Activated naive CD8-positive, alpha-beta T cell treated with anti-CD3 and anti-CD28 coated beads for 36 hours (primary cell): ENCODE data around the gene NOL9. TPM values are rescaled to one million over a fixed set of nuclear protein-coding genes. Genes with fewer than 3 reads are reported as not detected.

Experiments used
- DNase-seq: peaks from one replicate; pipeline ENCODE4 v3.0.0; 2021
- H3K27ac Mint-ChIP-seq: one replicate; pipeline ENCODE4 v1.8.0; 2022; ENCODE audit warnings: mild to moderate bottlenecking, moderate library complexity, mixed read lengths
- H3K27me3 Mint-ChIP-seq: one replicate; pipeline ENCODE4 v1.8.0; 2022; ENCODE audit warnings: mild to moderate bottlenecking, mixed read lengths
- H3K36me3 Mint-ChIP-seq: one replicate; pipeline ENCODE4 v1.8.0; 2021; ENCODE audit warnings: mild to moderate bottlenecking, mixed read lengths
- H3K4me1 Mint-ChIP-seq: one replicate; pipeline ENCODE4 v1.8.0; 2021; ENCODE audit warnings: mixed read lengths
- H3K4me3 Mint-ChIP-seq: one replicate; pipeline ENCODE4 v1.8.0; 2022; ENCODE audit warnings: mild to moderate bottlenecking, moderate library complexity, mixed read lengths
- H3K9me3 Mint-ChIP-seq: one replicate; pipeline ENCODE4 v1.8.0; 2022; ENCODE audit warnings: mixed read lengths
- total RNA-seq, 2 experiments: library from RNA; stranded (reverse); gene quantifications; one replicate each; pipeline ENCODE4 v1.2.3, GENCODE V29; 2021

NOL9 gene
- total RNA-seq, 2 experiments from 2014 or later: 54.1 to 55.1 TPM

DNA sequence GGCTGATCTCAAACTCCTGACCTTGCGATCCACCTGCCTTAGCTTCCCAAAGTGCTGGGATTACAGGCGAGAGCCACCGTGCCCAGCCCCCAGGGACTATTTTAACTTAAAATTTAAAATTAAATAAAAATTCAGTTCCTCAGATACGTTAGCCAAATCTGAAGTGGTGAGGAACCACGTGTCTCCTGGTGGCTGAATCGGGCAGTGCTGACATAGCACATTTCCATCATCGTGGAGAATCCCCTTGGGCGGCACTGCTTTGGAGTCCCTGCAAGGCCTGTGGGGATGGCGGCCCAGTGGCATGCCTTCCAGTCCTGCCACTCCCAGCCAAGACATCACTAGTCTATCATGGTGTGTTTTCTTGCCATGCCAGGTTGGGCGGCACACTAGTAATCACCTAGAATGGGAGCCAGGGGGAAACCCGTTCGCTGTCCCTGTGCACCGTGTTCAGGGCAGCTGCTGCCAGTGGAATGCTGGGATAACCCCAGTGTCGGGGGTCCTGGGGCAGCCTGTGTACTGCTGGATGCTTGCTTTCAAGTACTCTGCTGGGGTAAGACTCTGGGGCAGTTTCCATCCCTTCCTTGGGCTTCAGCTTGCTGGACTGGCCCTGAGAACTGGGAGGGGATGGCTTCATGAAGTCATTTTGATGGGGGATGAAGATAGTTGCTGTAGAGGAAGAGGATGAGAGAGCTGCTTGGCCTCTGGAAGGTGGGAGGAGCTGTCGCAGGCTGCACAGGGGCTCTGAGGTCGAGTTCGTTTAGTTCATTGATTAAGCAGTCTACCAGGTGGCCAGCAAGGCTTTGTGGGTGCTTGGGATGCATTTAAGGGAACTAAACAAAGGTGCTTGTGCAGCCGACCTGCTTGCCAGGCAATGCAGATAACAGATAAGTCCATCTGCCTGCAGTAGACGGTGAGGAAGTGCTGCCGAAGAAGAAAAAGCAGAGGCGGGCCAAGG lies 30.1 kb upstream of the NOL9 start:
- Mint-ChIP-seq H3K4me3 (no peak overlapping the region), H3K36me3 (peaks cover 6% of the 10 kb centered on the region), H3K27ac (no peak overlapping the region), H3K27me3 (no peaks in the 10 kb centered on the region), H3K4me1 (peaks cover 33% of the 10 kb centered on the region), H3K9me3 (no peaks in the 10 kb centered on the region)
- no peak for DNase-seq

DNA sequence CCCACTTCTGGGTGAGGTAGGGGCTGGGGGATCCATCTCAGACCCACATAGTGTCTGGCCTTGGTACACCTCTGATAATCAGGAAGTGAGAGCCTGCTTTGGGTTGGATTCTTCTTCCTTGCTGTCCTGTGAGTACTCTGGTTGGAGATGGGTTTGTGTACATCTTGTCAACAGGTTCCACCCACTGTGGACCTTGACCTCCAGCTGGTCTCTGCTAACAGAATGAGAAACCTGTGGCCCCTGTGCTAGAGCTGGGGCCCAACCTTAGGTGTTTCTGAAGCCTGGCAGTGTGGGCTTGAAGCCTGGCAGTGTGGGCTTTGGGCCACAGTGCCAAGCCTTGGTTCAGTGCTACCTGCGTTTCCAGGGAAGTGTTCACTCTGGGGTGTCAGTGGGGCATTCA lies 28.1 kb upstream of the NOL9 start:
- Mint-ChIP-seq H3K4me1 (peaks cover 35% of the 10 kb centered on the region), H3K9me3 (no peaks in the 10 kb centered on the region), H3K27me3 (no peaks in the 10 kb centered on the region), H3K36me3 (peaks cover 4% of the 10 kb centered on the region), H3K27ac (peak overlapping the region; percentile 7), H3K4me3 (peak overlapping the region; percentile 4)
- no peak for DNase-seq

DNA sequence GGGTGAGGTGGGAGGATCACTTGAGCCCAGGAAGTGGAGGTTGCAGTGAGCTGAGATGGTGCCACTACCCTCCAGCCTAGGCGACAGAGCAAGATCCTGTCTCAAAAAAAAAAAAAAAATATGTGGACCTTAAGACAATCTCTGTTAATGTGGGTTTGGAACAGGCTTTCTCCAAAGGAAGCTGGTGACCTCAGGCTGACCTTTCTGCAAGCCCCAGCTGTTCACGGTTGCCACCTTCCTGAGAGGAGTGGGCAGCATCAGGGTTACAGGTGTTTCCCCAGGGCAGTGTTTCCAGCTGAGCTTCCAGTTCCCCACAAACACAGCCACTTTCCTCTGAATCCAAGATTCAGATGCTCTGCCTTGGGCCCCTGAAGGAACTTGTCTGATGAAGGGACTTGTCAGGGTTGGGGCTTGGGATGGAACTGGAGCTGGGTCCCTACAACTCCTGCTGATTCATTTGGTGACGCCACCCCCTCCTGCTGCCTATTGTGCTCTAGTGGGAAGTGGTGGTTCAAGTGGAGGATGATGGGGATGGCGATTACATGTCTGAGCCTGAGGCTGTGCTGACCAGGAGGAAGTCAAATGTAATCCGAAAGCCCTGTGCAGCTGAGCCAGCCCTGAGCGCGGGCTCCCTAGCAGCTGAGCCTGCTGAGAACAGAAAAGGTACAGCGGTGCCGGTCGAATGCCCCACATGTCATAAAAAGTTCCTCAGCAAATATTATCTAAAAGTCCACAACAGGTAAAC lies 27.4 kb upstream of the NOL9 start:
- Mint-ChIP-seq H3K4me3 (peak overlapping the region; percentile 95), H3K36me3 (peaks cover 4% of the 10 kb centered on the region), H3K27me3 (no peaks in the 10 kb centered on the region), H3K4me1 (peaks cover 34% of the 10 kb centered on the region), H3K9me3 (no peaks in the 10 kb centered on the region), H3K27ac (peak overlapping the region; percentile 38)
- no peak for DNase-seq

DNA sequence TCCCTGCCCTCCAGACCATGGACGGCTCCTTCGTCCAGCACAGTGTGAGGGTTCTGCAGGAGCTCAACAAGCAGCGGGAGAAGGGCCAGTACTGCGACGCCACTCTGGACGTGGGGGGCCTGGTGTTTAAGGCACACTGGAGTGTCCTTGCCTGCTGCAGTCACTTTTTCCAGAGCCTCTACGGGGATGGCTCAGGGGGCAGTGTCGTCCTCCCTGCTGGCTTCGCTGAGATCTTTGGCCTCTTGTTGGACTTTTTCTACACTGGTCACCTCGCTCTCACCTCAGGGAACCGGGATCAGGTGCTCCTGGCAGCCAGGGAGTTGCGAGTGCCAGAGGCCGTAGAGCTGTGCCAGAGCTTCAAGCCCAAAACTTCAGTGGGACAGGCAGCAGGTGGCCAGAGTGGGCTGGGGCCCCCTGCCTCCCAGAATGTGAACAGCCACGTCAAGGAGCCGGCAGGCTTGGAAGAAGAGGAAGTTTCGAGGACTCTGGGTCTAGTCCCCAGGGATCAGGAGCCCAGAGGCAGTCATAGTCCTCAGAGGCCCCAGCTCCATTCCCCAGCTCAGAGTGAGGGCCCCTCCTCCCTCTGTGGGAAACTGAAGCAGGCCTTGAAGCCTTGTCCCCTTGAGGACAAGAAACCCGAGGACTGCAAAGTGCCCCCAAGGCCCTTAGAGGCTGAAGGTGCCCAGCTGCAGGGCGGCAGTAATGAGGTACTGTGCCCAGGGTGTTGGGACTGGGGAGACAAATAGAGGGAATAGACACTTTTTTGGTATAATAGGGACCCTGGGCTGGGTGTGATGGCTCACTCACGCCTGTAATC lies 26.5 kb upstream of the NOL9 start:
- H3K9me3 Mint-ChIP-seq: no peaks in the 10 kb centered on the region
- no peak for DNase-seq
- H3K4me3 Mint-ChIP-seq: peak overlapping the region; percentile 95
- no peaks in the 10 kb centered on the region for H3K27me3 Mint-ChIP-seq
- peak overlapping the region; percentile 89 for H3K27ac Mint-ChIP-seq
- peaks cover 31% of the 10 kb centered on the region for H3K4me1 Mint-ChIP-seq
- H3K36me3 Mint-ChIP-seq: peaks cover 4% of the 10 kb centered on the region

DNA sequence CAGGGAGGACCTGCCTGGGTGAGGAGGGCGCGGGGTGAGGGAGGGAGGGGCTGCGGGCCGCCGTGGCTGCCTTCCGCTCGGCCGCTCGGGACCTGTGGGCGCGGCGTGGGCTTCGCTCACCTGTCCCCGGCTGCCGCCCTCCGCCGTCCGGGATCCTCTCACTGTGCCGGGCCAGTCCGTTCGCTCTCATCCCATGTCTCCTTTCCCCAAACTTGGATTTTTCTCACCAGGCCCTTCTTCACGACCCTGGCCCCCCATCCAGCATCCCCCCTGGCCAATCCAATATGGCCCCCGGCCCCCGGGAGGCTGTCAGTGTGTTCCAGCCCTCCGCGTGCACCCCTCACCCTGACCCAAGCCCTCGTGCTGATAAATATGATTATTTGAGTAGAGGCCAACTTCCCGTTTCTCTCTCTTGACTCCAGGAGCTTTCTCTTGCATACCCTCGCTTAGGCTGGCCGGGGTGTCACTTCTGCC lies 25.8 kb upstream of the NOL9 start:
- Mint-ChIP-seq H3K36me3 (peaks cover 4% of the 10 kb centered on the region), H3K9me3 (no peaks in the 10 kb centered on the region), H3K4me3 (peak overlapping the region; percentile 95), H3K27me3 (no peaks in the 10 kb centered on the region), H3K4me1 (peaks cover 31% of the 10 kb centered on the region), H3K27ac (peak overlapping the region; percentile 93)
- DNase-seq: no peak

DNA sequence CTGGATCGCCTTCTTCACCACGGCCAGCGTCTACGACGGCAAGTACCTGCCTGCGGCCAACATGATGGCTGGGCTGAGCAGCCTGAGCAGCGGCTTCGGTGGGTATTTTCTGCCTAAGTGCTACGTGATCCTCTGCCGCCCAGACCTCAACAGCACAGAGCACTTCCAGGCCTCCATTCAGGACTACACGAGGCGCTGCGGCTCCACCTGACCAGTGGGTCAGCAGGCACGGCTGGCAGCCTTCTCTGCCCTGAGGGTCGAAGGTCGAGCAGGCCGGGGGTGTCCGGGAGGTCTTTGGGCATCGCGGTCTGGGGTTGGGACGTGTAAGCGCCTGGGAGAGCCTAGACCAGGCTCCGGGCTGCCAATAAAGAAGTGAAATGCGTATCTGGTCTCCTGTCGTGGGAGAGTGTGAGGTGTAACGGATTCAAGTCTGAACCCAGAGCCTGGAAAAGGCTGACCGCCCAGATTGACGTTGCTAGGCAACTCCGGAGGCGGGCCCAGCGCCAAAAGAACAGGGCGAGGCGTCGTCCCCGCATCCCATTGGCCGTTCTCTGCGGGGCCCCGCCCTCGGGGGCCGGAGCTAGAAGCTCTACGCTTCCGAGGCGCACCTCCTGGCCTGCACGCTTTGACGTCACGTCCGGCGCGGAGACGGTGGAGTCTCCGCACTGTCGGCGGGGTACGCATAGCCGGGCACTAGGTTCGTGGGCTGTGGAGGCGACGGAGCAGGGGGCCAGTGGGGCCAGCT lies 25.2 kb upstream of the NOL9 start, which contains the start of gene ZBTB48:
TSS of gene ZBTB48 (plus strand) at position 621 of the 745 bp plus-strand sequence. CDS start 616 bp downstream, outside the sequence.
- Mint-ChIP-seq H3K4me3 (peak within 1 kb of the TSS; percentile 95), H3K4me1 (peaks cover 25% of the 10 kb centered on the region), H3K36me3 (peaks cover 4% of the 10 kb centered on the region), H3K9me3 (no peaks in the 10 kb centered on the region), H3K27ac (peak within 1 kb of the TSS; percentile 93), H3K27me3 (no peaks in the 10 kb centered on the region)
- peak; percentile 99 for DNase-seq

DNA sequence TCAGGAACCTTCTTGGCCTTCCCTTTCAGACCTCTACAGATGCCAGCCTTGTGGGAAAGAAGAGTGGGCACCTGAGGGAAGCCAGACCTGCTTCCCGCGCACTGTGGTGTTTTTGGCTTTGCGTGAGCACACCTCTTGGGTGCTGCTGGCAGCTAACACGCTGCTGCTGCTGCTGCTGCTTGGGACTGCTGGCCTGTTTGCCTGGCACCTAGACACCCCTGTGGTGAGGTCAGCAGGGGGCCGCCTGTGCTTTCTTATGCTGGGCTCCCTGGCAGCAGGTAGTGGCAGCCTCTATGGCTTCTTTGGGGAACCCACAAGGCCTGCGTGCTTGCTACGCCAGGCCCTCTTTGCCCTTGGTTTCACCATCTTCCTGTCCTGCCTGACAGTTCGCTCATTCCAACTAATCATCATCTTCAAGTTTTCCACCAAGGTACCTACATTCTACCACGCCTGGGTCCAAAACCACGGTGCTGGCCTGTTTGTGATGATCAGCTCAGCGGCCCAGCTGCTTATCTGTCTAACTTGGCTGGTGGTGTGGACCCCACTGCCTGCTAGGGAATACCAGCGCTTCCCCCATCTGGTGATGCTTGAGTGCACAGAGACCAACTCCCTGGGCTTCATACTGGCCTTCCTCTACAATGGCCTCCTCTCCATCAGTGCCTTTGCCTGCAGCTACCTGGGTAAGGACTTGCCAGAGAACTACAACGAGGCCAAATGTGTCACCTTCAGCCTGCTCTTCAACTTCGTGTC lies 24.5 kb upstream of the NOL9 start:
- DNase-seq: no peak
- H3K4me3 Mint-ChIP-seq: peak overlapping the region; percentile 95
- H3K36me3 Mint-ChIP-seq: peaks cover 4% of the 10 kb centered on the region
- peaks cover 24% of the 10 kb centered on the region for H3K4me1 Mint-ChIP-seq
- H3K27ac Mint-ChIP-seq: peak overlapping the region; percentile 93
- H3K9me3 Mint-ChIP-seq: no peaks in the 10 kb centered on the region
- no peaks in the 10 kb centered on the region for H3K27me3 Mint-ChIP-seq

DNA sequence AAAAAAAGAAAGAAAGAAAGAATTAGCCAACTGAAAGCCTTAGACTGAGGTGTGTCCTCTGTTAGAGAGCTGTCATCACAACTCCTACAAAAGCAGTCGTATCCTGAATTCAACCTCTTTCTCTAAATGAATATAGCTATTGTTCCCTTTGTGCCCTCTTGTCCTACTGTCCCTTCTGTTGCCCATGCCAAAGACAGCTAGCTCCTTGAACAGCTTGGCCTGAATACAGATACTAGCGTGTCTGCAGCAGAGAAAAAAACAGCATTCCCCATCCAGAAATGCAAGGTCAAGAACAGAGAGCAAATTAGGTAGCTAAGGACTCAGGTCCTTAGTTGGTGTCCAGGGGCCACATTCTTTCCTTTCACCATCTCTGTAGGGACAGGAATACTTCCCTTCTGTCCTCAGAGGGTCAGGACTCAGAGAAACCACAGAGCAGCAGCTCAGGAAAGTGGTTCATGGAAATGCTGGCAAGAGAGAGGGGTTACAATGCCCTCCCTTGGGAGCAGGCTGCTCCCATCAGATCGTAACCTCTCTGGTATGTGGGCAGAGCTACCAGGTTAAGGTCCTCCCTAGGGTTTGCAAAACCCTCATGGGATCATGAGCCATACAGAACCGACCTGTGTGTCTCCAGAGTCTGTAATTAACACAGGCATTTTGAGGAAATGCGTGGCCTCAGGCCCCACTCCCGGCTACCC lies 23.7 kb upstream of the NOL9 start:
- H3K4me3 Mint-ChIP-seq: no peak overlapping the region
- peaks cover 4% of the 10 kb centered on the region for H3K36me3 Mint-ChIP-seq
- no peaks in the 10 kb centered on the region for H3K27me3 Mint-ChIP-seq
- no peak overlapping the region for H3K27ac Mint-ChIP-seq
- DNase-seq: no peak
- no peaks in the 10 kb centered on the region for H3K9me3 Mint-ChIP-seq
- H3K4me1 Mint-ChIP-seq: peaks cover 24% of the 10 kb centered on the region

DNA sequence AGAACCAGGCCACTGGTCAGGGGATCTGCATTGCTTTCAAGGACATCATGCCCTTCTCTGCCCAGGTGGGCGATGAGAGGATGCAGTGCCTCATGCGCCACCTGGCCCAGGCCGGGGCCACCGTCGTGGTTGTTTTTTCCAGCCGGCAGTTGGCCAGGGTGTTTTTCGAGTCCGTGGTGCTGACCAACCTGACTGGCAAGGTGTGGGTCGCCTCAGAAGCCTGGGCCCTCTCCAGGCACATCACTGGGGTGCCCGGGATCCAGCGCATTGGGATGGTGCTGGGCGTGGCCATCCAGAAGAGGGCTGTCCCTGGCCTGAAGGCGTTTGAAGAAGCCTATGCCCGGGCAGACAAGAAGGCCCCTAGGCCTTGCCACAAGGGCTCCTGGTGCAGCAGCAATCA lies 20.5 kb upstream of the NOL9 start:
- Mint-ChIP-seq H3K27me3 (peaks cover 3% of the 10 kb centered on the region), H3K27ac (no peak overlapping the region), H3K36me3 (no peaks in the 10 kb centered on the region), H3K9me3 (no peaks in the 10 kb centered on the region), H3K4me1 (peaks cover 9% of the 10 kb centered on the region), H3K4me3 (no peak overlapping the region)
- no peak for DNase-seq

DNA sequence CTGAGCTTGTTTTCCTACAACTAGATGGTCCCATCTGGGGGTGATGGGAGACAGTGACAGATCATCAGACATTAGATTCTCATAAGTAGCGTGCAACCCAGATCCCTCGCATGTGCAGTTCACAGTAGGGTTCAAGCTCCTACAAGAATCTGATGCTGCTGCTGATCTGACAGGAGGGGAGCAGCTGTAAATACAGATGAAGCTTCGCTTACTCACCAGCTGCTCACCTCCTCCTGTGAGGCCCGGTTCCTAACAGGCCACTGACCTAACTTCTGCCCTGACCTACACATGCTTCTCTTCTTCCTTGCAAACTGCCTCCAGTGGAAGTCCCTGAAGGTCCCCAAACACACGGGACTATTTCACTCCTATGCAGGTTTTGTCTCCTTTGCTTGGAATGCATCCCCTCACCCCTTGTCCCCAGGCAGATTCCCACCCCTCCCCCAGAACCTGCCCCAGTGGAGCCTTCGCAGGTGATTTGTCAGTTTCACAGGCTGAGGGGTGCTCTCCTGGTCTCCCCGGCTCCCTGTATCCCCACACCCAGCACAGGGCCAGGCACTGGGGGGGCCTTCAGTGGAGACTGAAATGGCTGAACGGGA lies 19.8 kb upstream of the NOL9 start:
- Mint-ChIP-seq H3K27ac (no peak overlapping the region), H3K4me1 (peaks cover 4% of the 10 kb centered on the region), H3K36me3 (no peaks in the 10 kb centered on the region), H3K9me3 (no peaks in the 10 kb centered on the region), H3K4me3 (no peak overlapping the region), H3K27me3 (peaks cover 3% of the 10 kb centered on the region)
- no peak for DNase-seq

DNA sequence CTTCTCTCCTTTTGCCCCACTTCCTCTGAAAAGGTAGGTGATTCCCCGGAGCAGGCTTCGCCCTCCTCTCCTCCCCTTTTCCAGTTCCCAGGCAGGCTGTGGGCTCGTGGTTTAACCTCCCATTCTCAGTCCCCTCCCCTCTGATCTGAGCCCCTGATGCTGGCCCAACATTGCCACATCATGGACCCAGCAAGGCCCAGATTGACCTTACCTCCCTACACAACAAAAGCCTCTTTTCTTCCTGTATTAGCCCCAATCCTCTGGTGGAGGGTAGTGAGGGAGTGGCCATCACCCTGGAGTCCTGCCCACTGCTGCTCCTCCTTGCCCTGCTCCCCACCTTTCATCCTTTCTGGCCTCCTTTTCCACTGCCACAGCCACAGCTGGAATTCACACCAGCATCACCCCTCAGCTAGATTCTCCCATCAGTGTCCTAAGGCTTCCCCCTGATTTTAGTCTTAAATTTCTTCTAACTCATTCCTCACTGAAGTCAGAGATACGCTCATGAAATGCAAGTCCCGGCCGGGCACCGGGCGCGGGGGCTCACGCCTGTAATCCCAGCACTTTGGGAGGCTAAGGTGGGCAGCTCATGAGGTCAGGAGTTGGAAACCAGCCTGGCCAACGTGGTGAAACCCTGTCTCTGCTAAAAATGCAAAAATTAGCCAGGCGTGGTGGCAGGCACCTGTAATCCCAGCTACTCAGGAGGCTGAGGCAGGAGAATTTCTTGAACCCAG lies 18.5 kb upstream of the NOL9 start:
- Mint-ChIP-seq H3K9me3 (no peaks in the 10 kb centered on the region), H3K27me3 (peaks cover 3% of the 10 kb centered on the region), H3K4me3 (no peak overlapping the region), H3K27ac (no peak overlapping the region), H3K36me3 (no peaks in the 10 kb centered on the region), H3K4me1 (peaks cover 2% of the 10 kb centered on the region)
- no peak for DNase-seq

DNA sequence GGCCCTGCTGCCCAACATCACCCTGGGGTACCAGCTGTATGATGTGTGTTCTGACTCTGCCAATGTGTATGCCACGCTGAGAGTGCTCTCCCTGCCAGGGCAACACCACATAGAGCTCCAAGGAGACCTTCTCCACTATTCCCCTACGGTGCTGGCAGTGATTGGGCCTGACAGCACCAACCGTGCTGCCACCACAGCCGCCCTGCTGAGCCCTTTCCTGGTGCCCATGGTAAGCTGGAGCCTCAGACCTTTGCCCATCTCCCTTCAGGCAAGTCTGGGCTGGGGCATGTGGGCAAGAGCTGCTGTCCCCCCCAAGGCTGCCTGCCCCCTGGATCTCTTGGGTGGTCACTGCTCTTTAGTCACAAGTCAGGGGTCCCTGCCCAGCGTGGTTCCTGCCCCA lies 16.7 kb upstream of the NOL9 start:
- H3K9me3 Mint-ChIP-seq: no peaks in the 10 kb centered on the region

More for the DNA sequence above, 16.7 kb upstream of the NOL9 start:
- DNase-seq: no peak
- no peak overlapping the region for H3K27ac Mint-ChIP-seq
- H3K36me3 Mint-ChIP-seq: no peaks in the 10 kb centered on the region
- no peak overlapping the region for H3K4me3 Mint-ChIP-seq
- peaks cover 3% of the 10 kb centered on the region for H3K27me3 Mint-ChIP-seq
- peaks cover 2% of the 10 kb centered on the region for H3K4me1 Mint-ChIP-seq
